Aorta (tissue), 5 donors: ENCODE data around the gene LRR1. TPM values are rescaled to one million over a fixed set of nuclear protein-coding genes. Genes with fewer than 3 reads are reported as not detected.
"Not testable (repeated sequence)": the region's sequence is repeated elsewhere in the genome, so short reads cannot be mapped to it uniquely, and the experiment has no call there.

ENCODE experiments used
- ATAC-seq: fragments of 200-7000 bp; cut with Tn5 transposase; one replicate; pipeline ENCODE4 v1.9.1; 2022; ENCODE audit warnings: moderate library complexity; ENCODE audit not compliant: low FRiP score
- DNase-seq, 2 donors: peaks; one replicate each; pipeline ENCODE4 v3.0.0-alpha.2; 2020
- H3K27ac ChIP-seq, 2 donors: one replicate each; pipeline ENCODE4 v1.5.1; 2013; ENCODE audit warnings: low read length in 2 of 2, mild to moderate bottlenecking in 2 of 2, moderate library complexity in 2 of 2, control low read depth in 1 of 2, inconsistent platforms in 1 of 2, low read depth in 1 of 2
- H3K27me3 ChIP-seq, 2 donors: one replicate each; pipeline ENCODE4 v1.6.1; 2013; ENCODE audit warnings: control low read depth in 1 of 2, low read length in 1 of 2, mild to moderate bottlenecking in 1 of 2, moderate library complexity in 1 of 2; ENCODE audit not compliant: insufficient read depth in 2 of 2, control insufficient read depth in 1 of 2
- H3K36me3 ChIP-seq, 2 donors: one replicate each; pipeline ENCODE4 v1.6.1; 2013; ENCODE audit warnings: control low read depth in 1 of 2, low read length in 1 of 2, mild to moderate bottlenecking in 1 of 2; ENCODE audit not compliant: insufficient read depth in 2 of 2, control insufficient read depth in 1 of 2
- H3K4me1 ChIP-seq, 2 donors: one replicate each; pipeline ENCODE4 v1.6.1; 2013; ENCODE audit warnings: low read length in 2 of 2, control low read depth in 1 of 2, mild to moderate bottlenecking in 1 of 2, moderate library complexity in 1 of 2; ENCODE audit not compliant: insufficient read depth in 2 of 2, control insufficient read depth in 1 of 2
- H3K4me3 ChIP-seq, 2 donors: one replicate each; pipeline ENCODE4 v1.5.1; 2013; ENCODE audit warnings: low read length in 2 of 2, control low read depth in 1 of 2, mild to moderate bottlenecking in 1 of 2
- H3K9me3 ChIP-seq: one replicate; pipeline ENCODE4 v1.6.1; 2013; ENCODE audit warnings: mild to moderate bottlenecking, low read length; ENCODE audit not compliant: control insufficient read depth
- WGBS, 2 donors: extraction: QIAGEN DNeasy Blood & Tissue Kit; methylation state at CpG; one replicate each; pipeline ENCODE4 v1.1.7; 2013; 5-methylcytosine and 5-hydroxymethylcytosine counted together
- intact Hi-C, 2 donors: fragments of 100-400 bp; cut with DNase I; formaldehyde crosslinking; loops; one replicate each; pipeline versions ENCODE4 v1.14.2 to v1.15.0; 2022
- polyA plus RNA-seq, 2 donors: library from polyadenylated mRNA; stranded (reverse); fragments of 200-250 nt; gene quantifications; one replicate each; pipeline ENCODE4 v1.2.3, GENCODE V29; 2013
- total RNA-seq, 2 donors: library from RNA; stranded (reverse); fragmentation: NEBNext Ultra II Directional; extraction: Animal tissue kit (Norgen Biotek cat#: 25700); gene quantifications; one replicate each; pipeline ENCODE4 v1.2.1, GENCODE V29; 2021
- donor health status: healthy with polysubstance abuse.
- donor health status: Bipolar disorder and iron deficiency.
- donor health status: DM: no; HTN: no; CAD: no.
- donor health status: DM: no; HTN: no; CAD: no.
- donor health status: DM: yes; HTN: yes; CAD: no.

The LRR1 gene
- total and polyA plus RNA-seq, 4 donors = 5.2 to 14.3 (median 5.6) TPM

GRCh38 chr14:49584058-49584457, 14.7 kb upstream of the LRR1 start:
- no peaks in the 10 kb centered on the region for H3K4me1 ChIP-seq
- no peaks in the 10 kb centered on the region for H3K27me3 ChIP-seq
- no peaks in the 10 kb centered on the region for H3K9me3 ChIP-seq
- DNase-seq (no peak), ATAC-seq (no peak)
- H3K27ac ChIP-seq = no peak overlapping the region
- 91 to 92% methylated on average over 11 of the region's 11 CpGs for WGBS, 2 donors
- intact Hi-C loops = no loop called here
- H3K36me3 ChIP-seq = no peaks in the 10 kb centered on the region
- no peak overlapping the region for H3K4me3 ChIP-seq

DNA sequence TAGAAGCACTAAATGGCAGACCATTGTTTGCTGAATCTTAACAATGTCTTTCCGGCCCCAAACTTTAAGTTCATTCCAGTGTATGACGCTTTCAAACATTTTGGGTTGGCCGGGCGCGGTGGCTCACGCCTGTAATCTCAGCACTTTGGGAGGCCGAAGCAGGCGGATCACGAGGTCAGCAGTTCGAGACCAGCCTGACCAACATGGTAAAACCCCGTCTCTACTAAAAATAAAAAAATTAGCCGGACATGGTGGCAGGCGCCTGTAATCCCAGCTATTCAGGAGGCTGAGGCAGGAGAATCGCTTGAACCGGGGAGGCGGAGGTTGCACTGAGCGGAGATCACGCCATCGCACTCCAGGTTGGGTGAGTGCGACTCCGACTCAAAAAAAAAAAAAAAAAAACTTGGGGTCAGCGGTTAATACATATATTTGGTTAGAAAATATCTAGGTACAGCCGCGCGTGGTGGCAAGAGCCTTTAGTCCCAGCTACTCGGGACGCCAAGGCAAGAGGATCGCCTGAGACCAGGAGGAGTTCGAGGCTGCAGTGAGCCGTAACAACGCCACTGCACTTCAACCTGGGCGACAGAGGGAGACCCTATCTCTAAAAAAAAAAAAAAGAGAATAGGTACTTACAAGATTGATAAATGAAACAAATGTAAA, 13.6 kb upstream of the LRR1 start:
- peak overlapping the region; percentile 53 to 95 for H3K4me3 ChIP-seq
- intact Hi-C loops, H3K36me3 ChIP-seq, ATAC-seq, H3K9me3 ChIP-seq, H3K27ac ChIP-seq, H3K27me3 ChIP-seq, H3K4me1 ChIP-seq, DNase-seq: not testable (repeated sequence)
- WGBS, 2 donors = 14 to 20% methylated on average over 32 of the region's 32 CpGs

GRCh38 chr14:49585803-49586672, 12.7 kb upstream of the LRR1 start, which contains the start of gene RPS29:
TSS of gene RPS29 (minus strand) at chr14:49586380. CDS start at chr14:49586346, 34 bp downstream.
- peak; percentile 98 to 99 for DNase-seq
- no peaks in the 10 kb centered on the region for H3K9me3 ChIP-seq
- H3K4me1 ChIP-seq = no peaks in the 10 kb centered on the region
- H3K36me3 ChIP-seq = no peaks in the 10 kb centered on the region
- ATAC-seq = peak; percentile 100
- peak within 1 kb of the TSS; percentile 53 to 95 for H3K4me3 ChIP-seq
- no peaks in the 10 kb centered on the region for H3K27me3 ChIP-seq
- peak within 1 kb of the TSS in 1 of 2 donors; percentile 49 for H3K27ac ChIP-seq
- intact Hi-C loops = no loop called here
- 0 to 1% methylated on average over 53 to 55 of the region's 55 CpGs for WGBS, 2 donors

DNA sequence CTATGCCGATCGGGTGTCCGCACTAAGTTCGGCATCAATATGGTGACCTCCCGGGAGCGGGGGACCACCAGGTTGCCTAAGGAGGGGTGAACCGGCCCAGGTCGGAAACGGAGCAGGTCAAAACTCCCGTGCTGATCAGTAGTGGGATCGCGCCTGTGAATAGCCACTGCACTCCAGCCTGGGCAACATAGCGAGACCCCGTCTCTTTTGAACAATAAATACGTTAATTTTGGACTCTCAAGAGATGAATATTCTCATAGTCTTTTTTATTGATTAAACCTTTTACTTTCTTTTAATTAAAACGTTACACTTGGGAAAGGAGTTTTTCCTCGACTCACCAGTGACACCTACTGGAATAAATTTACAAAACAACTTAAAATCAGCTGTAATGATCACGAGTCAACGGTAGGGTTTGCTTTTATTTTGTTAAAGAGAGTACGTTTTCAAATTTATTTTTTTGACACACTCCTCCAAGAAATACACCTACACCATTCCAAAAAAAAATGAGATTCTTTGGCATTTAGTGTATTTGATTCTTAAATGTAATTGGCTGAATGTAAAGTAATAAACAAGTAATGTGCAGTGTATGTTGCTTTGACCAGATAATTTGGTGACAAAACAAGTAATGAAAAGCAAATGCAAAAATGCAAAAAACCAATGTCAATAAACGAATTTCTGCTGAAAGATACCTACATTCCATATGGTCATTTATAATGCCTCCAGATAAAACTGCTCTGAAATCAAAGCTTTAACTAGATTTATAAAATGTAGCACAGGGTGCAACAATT, 11.9 kb upstream of the LRR1 start:
- intact Hi-C loops = no loop called here

GRCh38 chr14:49589387-49589786, 9.4 kb upstream of the LRR1 start:
- 81 to 84% methylated on average over 3 of the region's 3 CpGs for WGBS, 2 donors
- ATAC-seq = no peak
- Histone ChIP-seq H3K4me1 (no peaks in the 10 kb centered on the region), H3K27me3 (no peaks in the 10 kb centered on the region), H3K27ac (no peak overlapping the region), H3K4me3 (no peak overlapping the region), H3K9me3 (no peaks in the 10 kb centered on the region), H3K36me3 (no peaks in the 10 kb centered on the region)
- intact Hi-C loops = no loop called here
- no peak for DNase-seq

More for the DNA sequence above, 11.9 kb upstream of the LRR1 start:
- Histone ChIP-seq H3K27ac (no peak overlapping the region), H3K27me3 (no peaks in the 10 kb centered on the region), H3K4me1 (no peaks in the 10 kb centered on the region), H3K9me3 (no peaks in the 10 kb centered on the region), H3K4me3 (peak overlapping the region; percentile 18 to 36), H3K36me3 (no peaks in the 10 kb centered on the region)
- WGBS, 2 donors = 1 to 2% methylated on average over 11 of the region's 21 CpGs
- ATAC-seq (peak; percentile 82), DNase-seq (no peak)

GRCh38 chr14:49593016-49593415, 5.7 kb upstream of the LRR1 start:
- intact Hi-C loops = no loop called here
- no peaks in the 10 kb centered on the region for H3K36me3 ChIP-seq
- no peak overlapping the region for H3K4me3 ChIP-seq
- no peak for ATAC-seq
- H3K4me1 ChIP-seq = no peaks in the 10 kb centered on the region
- H3K27ac ChIP-seq = no peak overlapping the region
- no peaks in the 10 kb centered on the region for H3K9me3 ChIP-seq
- DNase-seq = no peak
- WGBS, 2 donors = 63 to 74% methylated on average over 3 of the region's 3 CpGs
- H3K27me3 ChIP-seq = no peaks in the 10 kb centered on the region

DNA sequence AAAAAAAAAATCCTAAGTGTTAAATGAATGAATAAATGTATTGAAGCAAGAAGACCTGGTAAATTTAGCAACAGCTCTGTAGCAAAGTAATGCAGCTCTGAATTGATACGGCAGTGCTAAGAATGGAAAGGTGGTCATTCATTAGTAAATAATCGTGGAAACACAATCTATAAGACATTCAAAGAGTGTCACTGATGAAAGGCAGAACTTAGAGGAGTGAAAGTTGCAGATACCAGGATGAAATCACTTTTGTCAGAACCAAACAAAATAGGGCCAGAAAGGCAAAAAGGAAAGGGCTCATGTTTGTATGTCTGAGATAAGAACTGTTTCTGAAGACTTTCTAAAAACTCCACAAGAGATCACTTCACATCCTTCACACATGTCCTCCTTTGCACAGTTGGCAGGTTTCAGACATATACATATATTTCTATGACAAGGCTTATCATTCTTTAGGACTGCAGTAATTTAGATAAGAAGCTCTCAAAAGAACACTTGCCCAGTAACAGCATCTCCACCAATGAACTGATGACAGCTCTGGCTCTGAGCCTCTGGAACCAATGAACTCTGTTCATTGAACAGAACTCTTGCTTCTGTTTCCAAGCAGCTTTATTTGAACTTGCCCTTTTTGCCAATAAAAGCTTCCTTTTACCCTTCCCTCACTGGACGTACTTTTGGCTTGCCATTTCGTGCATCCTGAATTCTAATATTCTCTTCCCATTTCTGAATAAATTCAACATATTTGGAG, 4.2 kb upstream of the LRR1 start:
- Histone ChIP-seq H3K36me3 (no peaks in the 10 kb centered on the region), H3K4me1 (no peaks in the 10 kb centered on the region), H3K9me3 (no peaks in the 10 kb centered on the region), H3K27me3 (no peaks in the 10 kb centered on the region), H3K27ac (no peak overlapping the region), H3K4me3 (no peak overlapping the region)
- intact Hi-C loops = no loop called here
- WGBS, 2 donors = 15 to 21% methylated on average over 4 of the region's 4 CpGs
- no peak for DNase-seq
- ATAC-seq = no peak

DNA sequence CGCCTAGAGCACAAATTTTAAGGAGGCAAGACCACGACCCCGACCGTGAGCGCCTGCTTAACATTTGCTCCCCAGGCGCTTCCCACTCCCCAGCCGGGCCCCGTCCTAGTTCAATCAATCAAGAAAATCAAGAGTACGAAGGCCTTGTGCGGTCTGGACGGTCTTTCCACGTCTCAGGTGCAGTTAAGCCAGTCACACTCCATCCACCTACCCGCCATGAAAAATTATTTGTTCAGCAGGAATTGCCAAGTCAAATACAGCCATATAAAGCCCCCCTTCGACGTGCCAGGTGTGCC, 603 bp upstream of the LRR1 start:
- intact Hi-C loops = no loop called here
- DNase-seq (no peak), ATAC-seq (peak; percentile 56)
- H3K9me3 ChIP-seq = no peaks in the 10 kb centered on the region
- WGBS, 2 donors = 0% methylated on average over 15 of the region's 15 CpGs
- H3K4me3 ChIP-seq = peak overlapping the region; percentile 65 to 73
- no peaks in the 10 kb centered on the region for H3K27me3 ChIP-seq
- no peaks in the 10 kb centered on the region for H3K4me1 ChIP-seq
- peak overlapping the region in 1 of 2 donors; percentile 89 for H3K27ac ChIP-seq
- no peaks in the 10 kb centered on the region for H3K36me3 ChIP-seq
